CD14-positive monocyte (primary cell): ENCODE measurements around the gene RCOR1. TPM values are rescaled to one million over a fixed set of nuclear protein-coding genes. Genes with fewer than 3 reads are reported as not detected.

Source experiments
- DNase-seq, 3 donors: peaks; one replicate each; pipeline ENCODE4 v3.0.0-alpha.2; 2011 to 2022
- H2AFZ ChIP-seq: 2 replicates; pipeline ENCODE4 v1.6.0; 2012; ENCODE audit warnings: mild to moderate bottlenecking, low read depth, low read length, inconsistent platforms; ENCODE audit not compliant: insufficient read depth, poor library complexity, severe bottlenecking
- H3K27ac ChIP-seq, 2 donors: 1 replicate in 1 of 2; 2 replicates in 1 of 2; pipeline ENCODE4 v1.5.1; 2012 to 2013; ENCODE audit warnings: low read length in 2 of 2, control low read depth in 1 of 2, inconsistent platforms in 1 of 2, low read depth in 1 of 2, mild to moderate bottlenecking in 1 of 2
- H3K27me3 ChIP-seq, 2 donors: one replicate each; pipeline versions ENCODE4 v1.6.0 to v1.6.1; 2011 to 2013; ENCODE audit warnings: low read length in 2 of 2; ENCODE audit not compliant: control insufficient read depth in 2 of 2, insufficient read depth in 2 of 2
- H3K36me3 ChIP-seq, 2 donors: replicated peaks in 1 of 2; 1 replicate in 1 of 2; 2 replicates in 1 of 2; pipeline versions ENCODE4 v1.5.1 to v1.6.1; 2012 to 2013; ENCODE audit warnings: low read length in 2 of 2, control low read depth in 1 of 2, inconsistent platforms in 1 of 2, mild to moderate bottlenecking in 1 of 2; ENCODE audit not compliant: insufficient read depth in 2 of 2, control insufficient read depth in 1 of 2
- H3K4me1 ChIP-seq, 2 donors: 1 replicate in 1 of 2; 2 replicates in 1 of 2; pipeline versions ENCODE4 v1.5.1 to v1.6.1; 2012 to 2013; ENCODE audit warnings: low read length in 2 of 2, control low read depth in 1 of 2, inconsistent platforms in 1 of 2, mild to moderate bottlenecking in 1 of 2, moderate library complexity in 1 of 2; ENCODE audit not compliant: insufficient read depth in 2 of 2, control insufficient read depth in 1 of 2
- H3K4me2 ChIP-seq: replicated peaks from 2 replicates; pipeline ENCODE3; 2012; ENCODE audit warnings: low read length, moderate library complexity, mild to moderate bottlenecking; ENCODE audit not compliant: poor library complexity, severe bottlenecking; ENCODE audit errors: extremely low read depth
- H3K4me3 ChIP-seq, 3 experiments: fragments of 200-600 bp in 1 of 3; sonication (generic) in 1 of 3; replicated peaks in 1 of 3; 1 replicate in 2 of 3; 2 replicates in 1 of 3; pipeline ENCODE4 v1.5.1; 2011 to 2013; ENCODE audit warnings: low read length in 3 of 3, mild to moderate bottlenecking in 3 of 3, control low read depth in 2 of 3, low read depth in 2 of 3, inconsistent platforms in 1 of 3, moderate library complexity in 1 of 3
- H3K79me2 ChIP-seq: 2 replicates; pipeline ENCODE4 v1.6.0; 2012; ENCODE audit warnings: mild to moderate bottlenecking, control low read depth, inconsistent platforms, low read length, moderate library complexity; ENCODE audit not compliant: insufficient read depth
- H3K9ac ChIP-seq: 2 replicates; pipeline ENCODE4 v1.6.0; 2017; ENCODE audit warnings: low read length, mild to moderate bottlenecking; ENCODE audit not compliant: insufficient read depth, poor library complexity, severe bottlenecking
- H3K9me3 ChIP-seq, 2 donors: replicated peaks in 1 of 2; 1 replicate in 1 of 2; 2 replicates in 1 of 2; pipeline versions ENCODE4 v1.5.1 to v1.6.1; 2012 to 2013; ENCODE audit warnings: low read length in 2 of 2, control low read depth in 1 of 2; ENCODE audit not compliant: control insufficient read depth in 1 of 2, insufficient read depth in 1 of 2
- H4K20me1 ChIP-seq: 2 replicates; pipeline ENCODE4 v1.6.0; 2012; ENCODE audit warnings: mild to moderate bottlenecking, low read length, control low read depth, moderate library complexity; ENCODE audit not compliant: insufficient read depth
- H3K27ac Mint-ChIP-seq, 7 donors: one replicate each; pipeline ENCODE4 v1.8.0; 2020; ENCODE audit warnings: mild to moderate bottlenecking in 7 of 7, mixed read lengths in 7 of 7, moderate library complexity in 6 of 7, inconsistent platforms in 2 of 7
- H3K27me3 Mint-ChIP-seq, 3 donors: one replicate each; pipeline ENCODE4 v1.8.0; 2021 to 2022; ENCODE audit warnings: low read depth in 3 of 3, mild to moderate bottlenecking in 3 of 3, mixed read lengths in 3 of 3, moderate library complexity in 3 of 3, inconsistent platforms in 1 of 3
- H3K36me3 Mint-ChIP-seq, 2 donors: one replicate each; pipeline ENCODE4 v1.8.0; 2020; ENCODE audit warnings: mixed read lengths in 2 of 2, inconsistent platforms in 1 of 2, mild to moderate bottlenecking in 1 of 2
- H3K4me1 Mint-ChIP-seq: one replicate; pipeline ENCODE4 v1.8.0; 2020; ENCODE audit warnings: mild to moderate bottlenecking, mixed read lengths
- H3K4me3 Mint-ChIP-seq, 2 donors: one replicate each; pipeline ENCODE4 v1.8.0; 2020; ENCODE audit warnings: mild to moderate bottlenecking in 2 of 2, mixed read lengths in 2 of 2, moderate library complexity in 1 of 2
- H3K9me3 Mint-ChIP-seq, 7 donors: one replicate each; pipeline ENCODE4 v1.8.0; 2020 to 2022; ENCODE audit warnings: mixed read lengths in 7 of 7, mild to moderate bottlenecking in 6 of 7, moderate library complexity in 6 of 7, inconsistent platforms in 2 of 7
- WGBS: methylation state at CpG from one replicate; pipeline ENCODE4 v1.1.5; 2013; ENCODE audit warnings: missing lambda C conversion rate; ENCODE audit not compliant: insufficient coverage; 5-methylcytosine and 5-hydroxymethylcytosine counted together
- intact Hi-C, 2 donors: fragments of 100-400 bp; cut with micrococcal nuclease; formaldehyde crosslinking; loops; one replicate each; pipeline versions ENCODE4 v1.15.0 to v1.15.1; 2023
- polyA plus RNA-seq, 3 donors: library from polyadenylated mRNA; depleted of rRNA in 1 of 3; unstranded in 2 of 3; stranded (reverse) in 1 of 3; fragments of 300-500 nt in 2 of 3; fragments of >200 nt in 1 of 3; fragmentation: Illumina TruSeq in 2 of 3; gene quantifications; 1 replicate in 2 of 3; 2 replicates in 1 of 3; pipeline ENCODE4 v1.2.3, GENCODE V29; 2012 to 2021
- TF ChIP-seq, protein P1 (sequence below): fragments of 200-600 bp; IDR thresholded peaks from one replicate; pipeline ENCODE4 v1.8.0; 2022; ENCODE audit warnings: antibody characterized with exemption, mild to moderate bottlenecking

Gene RCOR1
- polyA plus RNA-seq, 3 donors, result 2.1 to 36.6 (median 2.3) TPM

DNA sequence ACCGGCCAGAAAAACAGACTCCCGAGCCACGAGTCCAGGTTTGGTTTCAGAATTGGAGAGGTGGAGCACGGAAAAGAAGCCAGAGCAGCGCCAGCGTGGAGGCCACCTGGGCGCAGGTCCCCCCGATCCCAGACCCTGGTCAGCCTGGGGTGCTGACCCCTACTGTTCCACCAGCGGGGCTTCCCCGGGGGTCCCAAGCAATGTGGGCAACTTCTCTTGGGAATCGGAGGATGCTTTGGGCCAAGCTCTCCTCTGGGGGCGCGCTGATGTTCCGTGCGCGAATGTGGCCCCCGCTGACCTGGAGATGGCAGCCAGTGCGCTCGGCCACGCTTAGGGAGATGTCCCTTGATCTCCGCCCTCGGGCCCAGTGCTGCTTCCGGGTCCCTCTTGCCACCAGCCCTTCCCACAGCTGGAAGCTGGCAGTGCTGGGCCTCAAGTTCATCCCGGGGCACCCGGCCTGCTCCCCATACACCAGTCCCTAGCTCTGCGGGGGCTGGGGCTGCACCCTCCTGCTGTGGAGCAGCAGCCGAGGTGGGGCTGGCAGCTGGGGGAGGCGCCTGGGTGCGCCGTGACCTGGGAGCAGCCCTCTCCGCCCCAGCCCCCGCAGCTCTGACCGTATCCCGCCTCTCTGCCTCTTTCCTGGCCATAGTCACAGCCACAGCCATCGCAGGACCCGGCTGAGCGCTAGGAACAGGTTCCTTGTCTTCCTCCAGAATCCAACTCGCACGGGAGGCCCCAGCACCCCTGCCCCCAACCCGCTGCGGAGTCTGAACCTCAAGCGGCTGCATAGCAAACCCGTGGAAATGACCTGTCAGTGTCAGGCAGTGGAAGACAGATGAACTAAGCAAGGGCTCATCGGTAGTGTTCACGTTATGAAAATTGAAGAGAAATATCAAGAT is 91.2 kb downstream of the RCOR1 start:
- intact Hi-C loops, result no loop called here
- H3K4me1 ChIP-seq, result peaks cover 11 to 15% of the 10 kb centered on the region in 2 donors
- H3K27ac ChIP-seq, result no peak overlapping the region
- WGBS, result 94% methylated on average over 45 of the region's 45 CpGs
- TF ChIP-seq, protein P1, sequence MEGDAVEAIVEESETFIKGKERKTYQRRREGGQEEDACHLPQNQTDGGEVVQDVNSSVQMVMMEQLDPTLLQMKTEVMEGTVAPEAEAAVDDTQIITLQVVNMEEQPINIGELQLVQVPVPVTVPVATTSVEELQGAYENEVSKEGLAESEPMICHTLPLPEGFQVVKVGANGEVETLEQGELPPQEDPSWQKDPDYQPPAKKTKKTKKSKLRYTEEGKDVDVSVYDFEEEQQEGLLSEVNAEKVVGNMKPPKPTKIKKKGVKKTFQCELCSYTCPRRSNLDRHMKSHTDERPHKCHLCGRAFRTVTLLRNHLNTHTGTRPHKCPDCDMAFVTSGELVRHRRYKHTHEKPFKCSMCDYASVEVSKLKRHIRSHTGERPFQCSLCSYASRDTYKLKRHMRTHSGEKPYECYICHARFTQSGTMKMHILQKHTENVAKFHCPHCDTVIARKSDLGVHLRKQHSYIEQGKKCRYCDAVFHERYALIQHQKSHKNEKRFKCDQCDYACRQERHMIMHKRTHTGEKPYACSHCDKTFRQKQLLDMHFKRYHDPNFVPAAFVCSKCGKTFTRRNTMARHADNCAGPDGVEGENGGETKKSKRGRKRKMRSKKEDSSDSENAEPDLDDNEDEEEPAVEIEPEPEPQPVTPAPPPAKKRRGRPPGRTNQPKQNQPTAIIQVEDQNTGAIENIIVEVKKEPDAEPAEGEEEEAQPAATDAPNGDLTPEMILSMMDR, result no peak
- peak overlapping the region in 1 of 7 donors; percentile 66 for H3K27ac Mint-ChIP-seq
- H3K9me3 ChIP-seq, result no peaks in the 10 kb centered on the region
- H3K79me2 ChIP-seq, result peaks cover 100% of the 10 kb centered on the region
- DNase-seq, result no peak
- no peak overlapping the region for H3K4me2 ChIP-seq
- peaks cover 30 to 33% of the 10 kb centered on the region in 2 donors for H3K36me3 Mint-ChIP-seq
- H4K20me1 ChIP-seq, result peaks cover 100% of the 10 kb centered on the region
- peaks cover 23% of the 10 kb centered on the region for H3K4me1 Mint-ChIP-seq
- H3K27me3 ChIP-seq, result no peaks in the 10 kb centered on the region
- no peak overlapping the region for H3K4me3 ChIP-seq
- no peaks in the 10 kb centered on the region for H3K27me3 Mint-ChIP-seq
- H3K36me3 ChIP-seq, result peaks cover 22 to 38% of the 10 kb centered on the region in 2 donors
- H3K9me3 Mint-ChIP-seq, result no peaks in the 10 kb centered on the region
- no peak overlapping the region for H3K4me3 Mint-ChIP-seq
- no peak overlapping the region for H3K9ac ChIP-seq
- no peak overlapping the region for H2AFZ ChIP-seq

DNA sequence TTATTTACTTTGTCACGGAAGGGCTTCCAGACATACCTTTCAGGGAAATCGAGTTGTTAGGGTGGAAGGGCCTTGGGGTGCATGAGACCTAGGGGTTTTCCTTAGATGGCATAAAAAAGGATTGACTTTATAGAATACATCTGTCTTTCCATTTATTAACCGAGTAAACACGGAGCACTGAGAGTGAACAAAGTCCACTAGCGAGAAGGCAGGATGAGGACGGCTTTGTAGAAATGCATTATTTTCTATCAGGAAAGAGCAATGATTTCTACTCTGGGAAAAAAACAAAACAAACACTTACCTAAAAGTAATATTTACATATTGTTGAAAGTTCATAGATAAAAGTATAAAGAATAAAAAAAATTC is 91.8 kb downstream of the RCOR1 start:
- H3K27ac Mint-ChIP-seq, result peak overlapping the region in 1 of 7 donors; percentile 40

More for the DNA sequence above, 91.8 kb downstream of the RCOR1 start:
- peaks cover 100% of the 10 kb centered on the region for H4K20me1 ChIP-seq
- no peaks in the 10 kb centered on the region for H3K9me3 ChIP-seq
- H3K36me3 Mint-ChIP-seq, result peaks cover 30 to 33% of the 10 kb centered on the region in 2 donors
- peaks cover 28% of the 10 kb centered on the region for H3K4me1 Mint-ChIP-seq
- TF ChIP-seq, protein P1, result no peak
- H3K4me1 ChIP-seq, result peaks cover 15 to 18% of the 10 kb centered on the region in 2 donors
- no peaks in the 10 kb centered on the region for H3K27me3 Mint-ChIP-seq
- peaks cover 22 to 38% of the 10 kb centered on the region in 2 donors for H3K36me3 ChIP-seq
- no peak overlapping the region for H3K4me2 ChIP-seq
- H3K27me3 ChIP-seq, result no peaks in the 10 kb centered on the region
- H3K4me3 Mint-ChIP-seq, result no peak overlapping the region
- WGBS, result no CpG with 5 or more reads among the region's 6 CpGs
- H3K4me3 ChIP-seq, result no peak overlapping the region
- intact Hi-C loops, result no loop called here
- H2AFZ ChIP-seq, result no peak overlapping the region
- no peak overlapping the region for H3K27ac ChIP-seq
- no peaks in the 10 kb centered on the region for H3K9me3 Mint-ChIP-seq
- H3K79me2 ChIP-seq, result peaks cover 100% of the 10 kb centered on the region
- no peak overlapping the region for H3K9ac ChIP-seq
- DNase-seq, result no peak
